SU-DHL-6 (cell line): ENCODE results near the gene ALPI.

ENCODE experiments used
- H2AFZ ChIP-seq: fragments of 200-600 bp; sonication (generic); 2 replicates; pipeline ENCODE4 v1.6.1; 2014; ENCODE audit warnings: low read depth, mild to moderate bottlenecking, moderate library complexity, mixed read lengths, antibody characterized with exemption, low read length; ENCODE audit not compliant: severe bottlenecking
- H3F3A ChIP-seq: fragments of 200-600 bp; shearing (Covaris generic); 2 replicates; pipeline ENCODE4 v1.6.0; 2016; ENCODE audit warnings: antibody characterized with exemption, mild to moderate bottlenecking; ENCODE audit not compliant: insufficient read depth
- H3K27ac ChIP-seq: fragments of 200-600 bp; sonication (generic); 2 replicates; pipeline ENCODE4 v1.5.1; 2016; ENCODE audit warnings: low read depth, mild to moderate bottlenecking, low read length, moderate library complexity, mixed read lengths
- H3K27me3 ChIP-seq: fragments of 200-600 bp; sonication (generic), shearing (Covaris generic); 2 replicates; pipeline ENCODE4 v1.6.0; 2014; ENCODE audit warnings: mild to moderate bottlenecking, low read length
- H3K36me3 ChIP-seq: fragments of 200-600 bp; sonication (generic); 2 replicates; pipeline ENCODE4 v1.6.1; 2014; ENCODE audit warnings: mild to moderate bottlenecking, low read length, mixed read lengths
- H3K4me2 ChIP-seq: fragments of 300-600, 200-600 bp; shearing (Covaris generic), sonication (generic); 2 replicates; pipeline ENCODE4 v1.6.0; 2014; ENCODE audit warnings: low read length, low read depth, mild to moderate bottlenecking; ENCODE audit not compliant: poor library complexity, severe bottlenecking
- H3K4me3 ChIP-seq: fragments of 200-600 bp; sonication (generic); 2 replicates; pipeline ENCODE4 v1.5.1; 2014; ENCODE audit warnings: antibody characterized with exemption, low read length, mild to moderate bottlenecking, mixed read lengths; ENCODE audit not compliant: insufficient read depth, poor library complexity, severe bottlenecking
- H3K79me2 ChIP-seq: fragments of 200-600 bp; sonication (generic); 2 replicates; pipeline ENCODE4 v1.6.1; 2014; ENCODE audit warnings: mild to moderate bottlenecking, low read length, moderate library complexity; ENCODE audit not compliant: insufficient read depth
- H3K9ac ChIP-seq: fragments of 200-600 bp; sonication (generic); 2 replicates; pipeline ENCODE4 v1.7.0; 2014; ENCODE audit warnings: mild to moderate bottlenecking, low read length
- H3K9me2 ChIP-seq: fragments of 200-600 bp; sonication (generic); replicated peaks from 2 replicates; pipeline ENCODE4 v1.6.1; 2014; ENCODE audit warnings: low read length; ENCODE audit not compliant: insufficient read depth
- H3K9me3 ChIP-seq: fragments of 200-600 bp; sonication (generic); 2 replicates; pipeline ENCODE4 v1.6.1; 2014; ENCODE audit warnings: low read length, mixed read lengths; ENCODE audit not compliant: insufficient read depth
- H4K20me1 ChIP-seq: fragments of 200-600 bp; sonication (generic); 2 replicates; pipeline ENCODE4 v1.6.1; 2014; ENCODE audit warnings: low read depth, mild to moderate bottlenecking, antibody characterized with exemption, low read length, moderate library complexity, mixed read lengths
- EZH2phosphoT487 ChIP-seq: fragments of 200-600 bp; sonication (generic), shearing (Covaris generic); conservative IDR thresholded peaks from 2 replicates; pipeline ENCODE4 v1.6.1; 2018; ENCODE audit warnings: mild to moderate bottlenecking, antibody characterized with exemption, low read length, moderate library complexity, mixed read lengths
- TF ChIP-seq, protein P1 (sequence below): fragments of 200-600 bp; sonication (generic); IDR thresholded peaks from one replicate; pipeline ENCODE4 v1.5.1; 2017; ENCODE audit warnings: antibody characterized with exemption, mild to moderate bottlenecking, low read length, moderate library complexity; ENCODE audit not compliant: insufficient read depth, poor library complexity, severe bottlenecking

Gene ALPI

DNA sequence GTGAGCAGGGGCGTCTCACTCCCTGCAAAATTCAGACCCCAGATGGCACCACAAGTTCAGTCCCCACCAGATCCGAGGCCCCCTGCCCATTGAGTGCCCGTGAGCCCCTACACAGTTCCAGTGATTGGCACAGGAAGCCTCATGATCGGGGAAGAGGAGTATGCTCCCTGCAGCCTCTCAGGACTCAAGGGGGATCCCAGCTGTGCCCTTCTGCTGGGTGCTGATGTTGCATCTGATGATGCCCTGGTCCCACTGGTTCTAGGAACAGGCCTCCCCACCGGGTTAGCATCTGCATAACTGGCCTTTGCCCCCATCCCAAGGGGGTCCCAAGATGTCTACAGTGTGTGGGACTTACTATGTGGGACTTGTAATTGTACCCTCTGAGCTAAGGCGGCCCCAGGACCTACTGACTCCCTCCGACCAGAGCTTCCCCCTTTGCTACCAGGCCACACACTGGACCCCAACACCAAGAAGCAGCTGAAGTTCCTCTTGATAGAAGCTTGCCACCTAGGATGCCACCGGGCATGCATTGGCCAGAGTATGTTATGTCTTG lies 40.7 kb upstream of the ALPI start:
- no peaks in the 10 kb centered on the region for H3K27me3 ChIP-seq
- no peaks in the 10 kb centered on the region for H4K20me1 ChIP-seq
- H3F3A ChIP-seq, result no peaks in the 10 kb centered on the region
- H3K79me2 ChIP-seq, result no peaks in the 10 kb centered on the region
- H3K9me2 ChIP-seq, result no peaks in the 10 kb centered on the region
- H3K36me3 ChIP-seq, result no peaks in the 10 kb centered on the region
- no peaks in the 10 kb centered on the region for H3K9me3 ChIP-seq
- H3K4me3 ChIP-seq, result no peak overlapping the region
- no peak for TF ChIP-seq EZH2phosphoT487
- TF ChIP-seq, protein P1, sequence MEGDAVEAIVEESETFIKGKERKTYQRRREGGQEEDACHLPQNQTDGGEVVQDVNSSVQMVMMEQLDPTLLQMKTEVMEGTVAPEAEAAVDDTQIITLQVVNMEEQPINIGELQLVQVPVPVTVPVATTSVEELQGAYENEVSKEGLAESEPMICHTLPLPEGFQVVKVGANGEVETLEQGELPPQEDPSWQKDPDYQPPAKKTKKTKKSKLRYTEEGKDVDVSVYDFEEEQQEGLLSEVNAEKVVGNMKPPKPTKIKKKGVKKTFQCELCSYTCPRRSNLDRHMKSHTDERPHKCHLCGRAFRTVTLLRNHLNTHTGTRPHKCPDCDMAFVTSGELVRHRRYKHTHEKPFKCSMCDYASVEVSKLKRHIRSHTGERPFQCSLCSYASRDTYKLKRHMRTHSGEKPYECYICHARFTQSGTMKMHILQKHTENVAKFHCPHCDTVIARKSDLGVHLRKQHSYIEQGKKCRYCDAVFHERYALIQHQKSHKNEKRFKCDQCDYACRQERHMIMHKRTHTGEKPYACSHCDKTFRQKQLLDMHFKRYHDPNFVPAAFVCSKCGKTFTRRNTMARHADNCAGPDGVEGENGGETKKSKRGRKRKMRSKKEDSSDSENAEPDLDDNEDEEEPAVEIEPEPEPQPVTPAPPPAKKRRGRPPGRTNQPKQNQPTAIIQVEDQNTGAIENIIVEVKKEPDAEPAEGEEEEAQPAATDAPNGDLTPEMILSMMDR, result no peak
- H3K4me2 ChIP-seq, result no peak overlapping the region
- H3K9ac ChIP-seq, result no peak overlapping the region
- no peak overlapping the region for H3K27ac ChIP-seq
- no peak overlapping the region for H2AFZ ChIP-seq

- no peaks in the 10 kb centered on the region for H3K9me2 ChIP-seq
- no peak overlapping the region for H3K4me2 ChIP-seq
- no peak overlapping the region for H3K27ac ChIP-seq
- H4K20me1 ChIP-seq, result no peaks in the 10 kb centered on the region
- H2AFZ ChIP-seq, result no peak overlapping the region
- H3K27me3 ChIP-seq, result no peaks in the 10 kb centered on the region
- H3K4me3 ChIP-seq, result no peak overlapping the region
- no peaks in the 10 kb centered on the region for H3K36me3 ChIP-seq
- H3F3A ChIP-seq, result no peaks in the 10 kb centered on the region
- TF ChIP-seq, protein P1, result no peak
- no peak for TF ChIP-seq EZH2phosphoT487
- H3K79me2 ChIP-seq, result no peaks in the 10 kb centered on the region
- no peak overlapping the region for H3K9ac ChIP-seq
- H3K9me3 ChIP-seq, result no peaks in the 10 kb centered on the region
Observed at GRCh38 chr2:232415736-232416520, 40.0 kb upstream of the ALPI start.

GRCh38 chr2:232416521-232417470 lies 39.2 kb upstream of the ALPI start:
- Histone ChIP-seq H3K27ac (no peak overlapping the region), H3K4me3 (no peak overlapping the region), H3K79me2 (no peaks in the 10 kb centered on the region), H3K36me3 (no peaks in the 10 kb centered on the region), H3K27me3 (no peaks in the 10 kb centered on the region), H3K9me2 (no peaks in the 10 kb centered on the region), H3K4me2 (no peak overlapping the region), H2AFZ (no peak overlapping the region), H3K9me3 (no peaks in the 10 kb centered on the region), H3K9ac (no peak overlapping the region), H3F3A (no peaks in the 10 kb centered on the region), H4K20me1 (no peaks in the 10 kb centered on the region)
- TF ChIP-seq, protein P1, result no peak
- TF ChIP-seq EZH2phosphoT487, result no peak
